IMR-90 (cell line): ENCODE data around the gene TRIP4. TPM values are rescaled to one million over a fixed set of nuclear protein-coding genes. Genes with fewer than 3 reads are reported as not detected.
A peak's percentile ranks its signal among the peaks of the same experiment; 100 is the strongest.

ENCODE experiments used
- ATAC-seq: fragments of 200-7000 bp; cut with Tn5 transposase; 2 replicates; pipeline ENCODE4 v1.9.1; 2020; ENCODE audit warnings: low read depth, mild to moderate bottlenecking, moderate library complexity
- BruUV-seq: library from RNA; stranded (reverse); fragments of 400-500 nt; replicated peaks from 2 replicates; lab custom pipeline; 2021; lab: Mats Ljungman, UMichigan
- CTCF ChIA-PET: fragments of 300-600 bp; formaldehyde crosslinking; extraction: SDS; loops from one replicate; lab custom pipeline; 2021; ENCODE audit warnings: antibody characterized with exemption; lab: Yijun Ruan, JAX
- POLR2A ChIA-PET: fragments of 300-600 bp; sonication (Branson Sonifier 250); formaldehyde crosslinking; loops from one replicate; lab custom pipeline; 2022; ENCODE audit warnings: antibody characterized with exemption; ENCODE audit not compliant: unreplicated experiment; lab: Charles Lee
- DNase-seq: peaks from one replicate; pipeline ENCODE4 v3.0.0; 2013
- H2AFZ ChIP-seq: replicated peaks from 2 replicates; pipeline ENCODE3; 2013; ENCODE audit warnings: low read length, mild to moderate bottlenecking; ENCODE audit not compliant: poor library complexity
- H2AK5ac ChIP-seq: 2 replicates; pipeline ENCODE4 v1.6.1; 2013; ENCODE audit warnings: low read depth, low read length, inconsistent platforms
- H2AK9ac ChIP-seq: replicated peaks from 2 replicates; pipeline ENCODE3; 2013; ENCODE audit warnings: mild to moderate bottlenecking, low read depth, low read length, moderate library complexity; ENCODE audit not compliant: poor library complexity
- H2BK120ac ChIP-seq: 2 replicates; pipeline ENCODE4 v1.6.1; 2013; ENCODE audit warnings: low read depth, low read length, inconsistent platforms
- H2BK15ac ChIP-seq: 3 replicates; pipeline ENCODE4 v1.6.1; 2013; ENCODE audit warnings: low read depth, low read length, inconsistent platforms
- H2BK20ac ChIP-seq: 2 replicates; pipeline ENCODE4 v1.6.1; 2013; ENCODE audit warnings: low read depth, mild to moderate bottlenecking, inconsistent platforms, low read length, moderate library complexity
- H2BK5ac ChIP-seq: 2 replicates; pipeline ENCODE4 v1.6.1; 2013; ENCODE audit warnings: mild to moderate bottlenecking, low read depth, low read length, inconsistent platforms; ENCODE audit not compliant: poor library complexity, severe bottlenecking
- H3K14ac ChIP-seq: replicated peaks from 2 replicates; pipeline ENCODE4 v1.6.1; 2013; ENCODE audit warnings: low read depth, low read length, inconsistent platforms
- H3K18ac ChIP-seq: 2 replicates; pipeline ENCODE4 v1.6.1; 2013; ENCODE audit warnings: low read depth, low read length, control low read depth
- H3K23ac ChIP-seq: 2 replicates; pipeline ENCODE4 v1.6.1; 2013; ENCODE audit warnings: low read depth, low read length, inconsistent platforms
- H3K27ac ChIP-seq: 2 replicates; pipeline ENCODE4 v1.5.1; 2013; ENCODE audit warnings: mild to moderate bottlenecking, control low read depth, low read length; ENCODE audit not compliant: insufficient read depth
- H3K27me3 ChIP-seq: 2 replicates; pipeline ENCODE4 v1.6.1; 2013; ENCODE audit warnings: low read length; ENCODE audit not compliant: control insufficient read depth, insufficient read depth
- H3K36me3 ChIP-seq: 2 replicates; pipeline ENCODE4 v1.6.1; 2013; ENCODE audit warnings: low read length, mixed read lengths; ENCODE audit not compliant: control insufficient read depth, insufficient read depth
- H3K4ac ChIP-seq: 2 replicates; pipeline ENCODE4 v1.6.1; 2013; ENCODE audit warnings: low read depth, low read length, inconsistent platforms
- H3K4me1 ChIP-seq: 2 replicates; pipeline ENCODE4 v1.6.1; 2013; ENCODE audit warnings: low read length, mixed read lengths; ENCODE audit not compliant: control insufficient read depth, insufficient read depth
- H3K4me2 ChIP-seq: 2 replicates; pipeline ENCODE4 v1.6.1; 2013; ENCODE audit warnings: low read depth, mild to moderate bottlenecking, control low read depth, low read length, moderate library complexity
- H3K4me3 ChIP-seq: 2 replicates; pipeline ENCODE4 v1.5.1; 2013; ENCODE audit warnings: low read depth, mild to moderate bottlenecking, control low read depth, low read length, moderate library complexity; ENCODE audit not compliant: insufficient read depth
- H3K56ac ChIP-seq: 2 replicates; pipeline ENCODE4 v1.6.1; 2013; ENCODE audit warnings: low read length, inconsistent platforms; ENCODE audit not compliant: insufficient read depth; ENCODE audit errors: extremely low read depth
- H3K79me1 ChIP-seq, 2 experiments: 2 replicates each; pipeline ENCODE4 v1.6.1; 2013; ENCODE audit warnings: low read length in 2 of 2, inconsistent platforms in 1 of 2, low read depth in 1 of 2
- H3K9ac ChIP-seq: 2 replicates; pipeline ENCODE4 v1.6.1; 2013; ENCODE audit warnings: low read depth, low read length, control low read depth
- H3K9me1 ChIP-seq: 2 replicates; pipeline ENCODE4 v1.6.1; 2013; ENCODE audit warnings: low read length, inconsistent platforms; ENCODE audit not compliant: insufficient read depth
- H3K9me3 ChIP-seq: 2 replicates; pipeline ENCODE4 v1.6.1; 2013; ENCODE audit warnings: low read length; ENCODE audit not compliant: control insufficient read depth, insufficient read depth
- H4K20me1 ChIP-seq: 2 replicates; pipeline ENCODE4 v1.6.1; 2013; ENCODE audit warnings: low read length, inconsistent platforms; ENCODE audit not compliant: insufficient read depth
- H4K5ac ChIP-seq: 2 replicates; pipeline ENCODE4 v1.6.1; 2013; ENCODE audit warnings: mild to moderate bottlenecking, low read depth, low read length, control low read depth
- H4K8ac ChIP-seq, 2 experiments: 2 replicates each; pipeline ENCODE4 v1.6.1; 2013; ENCODE audit warnings: low read depth in 2 of 2, low read length in 2 of 2, control low read depth in 1 of 2, inconsistent platforms in 1 of 2
- H4K91ac ChIP-seq: 2 replicates; pipeline ENCODE4 v1.6.1; 2013; ENCODE audit warnings: low read depth, low read length, inconsistent platforms; ENCODE audit not compliant: insufficient read depth
- POLR2A ChIP-seq: IDR thresholded peaks from 2 replicates; pipeline ENCODE4 v1.6.1; 2012; ENCODE audit warnings: mild to moderate bottlenecking, low read depth, low read length
- RFX5 ChIP-seq: IDR thresholded peaks from 2 replicates; pipeline ENCODE4 v1.8.0; 2012; ENCODE audit warnings: low read depth, mild to moderate bottlenecking, low read length, moderate library complexity
- dilution Hi-C: fragments of 300-500 bp; cut with HindIII; formaldehyde crosslinking; loops from one replicate; pipeline ENCODE4 v1.14.3; 2018; ENCODE audit warnings: low sequenced_read_pairs; ENCODE audit not compliant: unreplicated experiment
- in situ Hi-C: fragments of 300-500 bp; cut with MboI; formaldehyde crosslinking; loops from 3 replicates; pipeline ENCODE4 v1.14.3; 2019; ENCODE audit warnings: low sequenced_read_pairs, inconsistent platforms, mixed read lengths
- intact Hi-C: fragments of 100-400 bp; cut with micrococcal nuclease; formaldehyde crosslinking; loops from 2 replicates; pipeline ENCODE4 v1.10.0; 2022
- polyA plus RNA-seq, 3 experiments: library from polyadenylated mRNA; depleted of rRNA; stranded (reverse); fragments of >200 nt; gene quantifications; 2 replicates each; pipeline ENCODE4 v1.2.3, GENCODE V29; 2012; ENCODE audit warnings: low replicate concordance in 1 of 3
- total RNA-seq: library from RNA; depleted of rRNA; stranded (reverse); fragments of >200 nt; gene quantifications from 2 replicates; pipeline ENCODE4 v1.2.3, GENCODE V29; 2012
- TF ChIP-seq, protein P1 (sequence below): conservative IDR thresholded peaks from 2 replicates; pipeline ENCODE4 v1.5.1; 2012; ENCODE audit warnings: mild to moderate bottlenecking, low read depth, low read length, improper control_type of control experiment

TRIP4 gene
- total and polyA plus RNA-seq, 2 of the 4 experiments (the other 2 are of a cell fraction), result 13.1 to 19.4 TPM

DNA sequence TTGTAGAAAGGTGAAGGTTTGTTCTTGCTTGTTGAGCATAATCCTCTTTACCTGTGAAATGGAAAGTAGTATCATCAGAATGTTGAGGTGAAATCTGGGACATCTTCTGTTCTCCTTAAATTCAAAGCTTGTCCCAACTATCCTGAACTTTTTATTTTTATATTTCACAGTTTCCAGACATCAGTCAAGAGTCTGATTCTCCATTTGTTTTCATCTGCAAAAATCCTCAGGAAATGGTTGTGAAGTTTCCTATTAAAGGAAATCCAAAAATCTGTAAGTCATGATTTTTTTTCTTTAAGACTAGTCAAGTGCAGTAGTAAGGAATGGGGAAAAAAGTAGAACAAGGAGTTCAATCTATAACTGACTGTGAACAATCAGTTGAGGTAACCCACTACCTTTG lies 57.2 kb downstream of the TRIP4 start:
- intact Hi-C loops, result no loop called here
- Histone ChIP-seq H2AFZ (no peak overlapping the region), H2AK9ac (no peak overlapping the region), H2BK15ac (peak overlapping the region; percentile 23; the same call in 1 of the 3 replicates), H3K14ac (peak overlapping the region; percentile 48; the same call in 1 of the 2 replicates), H3K4me1 (peaks cover 8% of the 10 kb centered on the region), H2BK120ac (peak overlapping the region; percentile 75; the same call in 1 of the 2 replicates), H2BK20ac (peak overlapping the region; percentile 80), H4K8ac (peak overlapping the region in 1 of 2 experiments; percentile 38; a peak in 2 of 4 replicates), H2AK5ac (no peak overlapping the region; the same call in 1 of the 2 replicates), H2BK5ac (peak overlapping the region; percentile 66), H4K91ac (peak overlapping the region; percentile 5; the same call in 1 of the 2 replicates), H3K18ac (peak overlapping the region; percentile 92; the same call in 1 of the 2 replicates), H3K4me2 (peak overlapping the region; percentile 57; the same call in 1 of the 2 replicates), H3K36me3 (peaks cover 10% of the 10 kb centered on the region), H3K56ac (no peak overlapping the region), H4K20me1 (no peaks in the 10 kb centered on the region), H3K4ac (peak overlapping the region; percentile 35; the same call in 1 of the 2 replicates), H3K9me3 (no peaks in the 10 kb centered on the region), H3K23ac (peak overlapping the region; percentile 50; the same call in 1 of the 2 replicates), H3K4me3 (no peak overlapping the region), H4K5ac (peak overlapping the region; percentile 67; the same call in 1 of the 2 replicates), H3K9ac (no peak overlapping the region), H3K79me1 (peaks cover 8 to 38% of the 10 kb centered on the region in 2 experiments; a peak in 3 of 4 replicates), H3K9me1 (peaks cover 12% of the 10 kb centered on the region), H3K27me3 (no peaks in the 10 kb centered on the region), H3K27ac (peak overlapping the region; percentile 34; the same call in 1 of the 2 replicates)
- no peak for ATAC-seq
- dilution Hi-C loops, result no loop called here
- DNase-seq, result no peak
- TF ChIP-seq RFX5 (no peak), POLR2A (no peak)
- TF ChIP-seq, protein P1, sequence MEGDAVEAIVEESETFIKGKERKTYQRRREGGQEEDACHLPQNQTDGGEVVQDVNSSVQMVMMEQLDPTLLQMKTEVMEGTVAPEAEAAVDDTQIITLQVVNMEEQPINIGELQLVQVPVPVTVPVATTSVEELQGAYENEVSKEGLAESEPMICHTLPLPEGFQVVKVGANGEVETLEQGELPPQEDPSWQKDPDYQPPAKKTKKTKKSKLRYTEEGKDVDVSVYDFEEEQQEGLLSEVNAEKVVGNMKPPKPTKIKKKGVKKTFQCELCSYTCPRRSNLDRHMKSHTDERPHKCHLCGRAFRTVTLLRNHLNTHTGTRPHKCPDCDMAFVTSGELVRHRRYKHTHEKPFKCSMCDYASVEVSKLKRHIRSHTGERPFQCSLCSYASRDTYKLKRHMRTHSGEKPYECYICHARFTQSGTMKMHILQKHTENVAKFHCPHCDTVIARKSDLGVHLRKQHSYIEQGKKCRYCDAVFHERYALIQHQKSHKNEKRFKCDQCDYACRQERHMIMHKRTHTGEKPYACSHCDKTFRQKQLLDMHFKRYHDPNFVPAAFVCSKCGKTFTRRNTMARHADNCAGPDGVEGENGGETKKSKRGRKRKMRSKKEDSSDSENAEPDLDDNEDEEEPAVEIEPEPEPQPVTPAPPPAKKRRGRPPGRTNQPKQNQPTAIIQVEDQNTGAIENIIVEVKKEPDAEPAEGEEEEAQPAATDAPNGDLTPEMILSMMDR, result no peak
- ChIA-PET CTCF (interaction anchor here (0.7 to 1.3 kb wide), 2 partner anchors 14 to 578 kb away, joined by 3 to 10 read pairs; no protein-coding TSS in a partner anchor), POLR2A (no interaction called here)
- BruUV-seq, result no TSS peak
- in situ Hi-C loops, result no loop called here
